Measurements from ENCODE around the gene MAP1S. TPM values are rescaled to one million over a fixed set of nuclear protein-coding genes. Genes with fewer than 3 reads are reported as not detected.

Gene MAP1S
- polyA plus RNA-seq, 1 donor from 2014 or later = 5.8 TPM

GRCh38 chr19:17747205-17748098, 28.2 kb downstream of the MAP1S start:
- no peaks in the 10 kb centered on the region for H3K9me3 ChIP-seq (ENCODE audit: low read length)
- no peaks in the 10 kb centered on the region for H3F3A ChIP-seq (ENCODE audit: insufficient read depth, low read length, poor library complexity, severe bottlenecking)
- TF ChIP-seq MXI1 (conservative IDR thresholded peaks at IDR 0.05; ENCODE audit: poor library complexity, severe bottlenecking) (peak; percentile 83), RAD21 (conservative IDR thresholded peaks at IDR 0.05) (peak; percentile 16), POLR2AphosphoS5 (IDR thresholded peaks at IDR 0.05) (peak; percentile 75), SMC3 (conservative IDR thresholded peaks at IDR 0.05; ENCODE audit: poor library complexity) (peak; percentile 26), CTCF (IDR thresholded peaks at IDR 0.05; ENCODE audit: poor library complexity, severe bottlenecking) (no peak), TAF1 (IDR thresholded peaks at IDR 0.05; ENCODE audit: low read depth) (no peak), REST (IDR thresholded peaks at IDR 0.05; ENCODE audit: borderline replicate concordance) (no peak), EZH2 (IDR thresholded peaks at IDR 0.05; ENCODE audit: borderline replicate concordance, insufficient read depth, low read length, poor library complexity, severe bottlenecking) (no peak), EP300 (conservative IDR thresholded peaks at IDR 0.05; ENCODE audit: poor library complexity, severe bottlenecking) (peak; percentile 17)
- H3K4me3 ChIP-seq (ENCODE audit: low read length) = peak overlapping the region; percentile 94
- H3K4me2 ChIP-seq (ENCODE audit: low read length) = peak overlapping the region; percentile 60
- H3K9me2 ChIP-seq (ENCODE audit: insufficient read depth, low read length) = no peaks in the 10 kb centered on the region
- peak overlapping the region; percentile 21 for H2AFZ ChIP-seq (ENCODE audit: low read depth, low read length)
- peak overlapping the region; percentile 84 for H3K9ac ChIP-seq (ENCODE audit: low read length)
- peak overlapping the region; percentile 28 for H3K27ac ChIP-seq (ENCODE audit: low read length)
- no peaks in the 10 kb centered on the region for H3K27me3 ChIP-seq (ENCODE audit: insufficient read depth, low read depth, low read length)
- H3K79me2 ChIP-seq (replicated peaks; ENCODE audit: insufficient read depth, low read length) = peaks cover 20% of the 10 kb centered on the region
- no peaks in the 10 kb centered on the region for H3K36me3 ChIP-seq (ENCODE audit: insufficient read depth, low read length)
- no peaks in the 10 kb centered on the region for H4K20me1 ChIP-seq (ENCODE audit: insufficient read depth)

- Histone ChIP-seq H3K9me3 (ENCODE audit: low read length) (no peaks in the 10 kb centered on the region), H3K9ac (ENCODE audit: low read length) (peak overlapping the region; percentile 84), H3K36me3 (ENCODE audit: insufficient read depth, low read length) (no peaks in the 10 kb centered on the region), H3K4me3 (ENCODE audit: low read length) (peak overlapping the region; percentile 94), H2AFZ (ENCODE audit: low read depth, low read length) (no peak overlapping the region), H3K4me2 (ENCODE audit: low read length) (no peak overlapping the region), H3K9me2 (ENCODE audit: insufficient read depth, low read length) (no peaks in the 10 kb centered on the region), H3K27ac (ENCODE audit: low read length) (no peak overlapping the region), H3K79me2 (replicated peaks; ENCODE audit: insufficient read depth, low read length) (peaks cover 20% of the 10 kb centered on the region), H3F3A (ENCODE audit: insufficient read depth, low read length, poor library complexity, severe bottlenecking) (no peaks in the 10 kb centered on the region), H3K27me3 (ENCODE audit: insufficient read depth, low read depth, low read length) (no peaks in the 10 kb centered on the region), H4K20me1 (ENCODE audit: insufficient read depth) (no peaks in the 10 kb centered on the region)
- TF ChIP-seq EZH2 (IDR thresholded peaks at IDR 0.05; ENCODE audit: borderline replicate concordance, insufficient read depth, low read length, poor library complexity, severe bottlenecking) = no peak
- TF ChIP-seq EP300 (conservative IDR thresholded peaks at IDR 0.05; ENCODE audit: poor library complexity, severe bottlenecking) = no peak
- no peak for TF ChIP-seq POLR2AphosphoS5 (IDR thresholded peaks at IDR 0.05)
- no peak for TF ChIP-seq MXI1 (conservative IDR thresholded peaks at IDR 0.05; ENCODE audit: poor library complexity, severe bottlenecking)
- no peak for TF ChIP-seq TAF1 (IDR thresholded peaks at IDR 0.05; ENCODE audit: low read depth)
- no peak for TF ChIP-seq REST (IDR thresholded peaks at IDR 0.05; ENCODE audit: borderline replicate concordance)
- no peak for TF ChIP-seq CTCF (IDR thresholded peaks at IDR 0.05; ENCODE audit: poor library complexity, severe bottlenecking)
- no peak for TF ChIP-seq RAD21 (conservative IDR thresholded peaks at IDR 0.05)
- TF ChIP-seq SMC3 (conservative IDR thresholded peaks at IDR 0.05; ENCODE audit: poor library complexity) = no peak
Measured at GRCh38 chr19:17748884-17749638, 29.8 kb downstream of the MAP1S start.
